SK-N-SH (cell line): ENCODE results near the gene NRDC. TPM values are rescaled to one million over a fixed set of nuclear protein-coding genes. Genes with fewer than 3 reads are reported as not detected.

Source experiments
- CTCF ChIA-PET: fragments of 300-600, 350-600 bp; formaldehyde crosslinking; extraction: SDS; loops from one replicate; lab custom pipeline; 2021; lab: Yijun Ruan, JAX
- POLR2A ChIA-PET: fragments of 350-600 bp; sonication (Branson Sonifier 250); formaldehyde crosslinking; extraction: SDS; loops from one replicate; lab custom pipeline; 2020; ENCODE audit warnings: antibody characterized with exemption, inconsistent platforms; lab: Yijun Ruan, JAX
- DNase-seq: peaks from one replicate; pipeline ENCODE4 v3.0.0; 2012
- H2AFZ ChIP-seq: fragments of 200-600 bp; sonication (generic); 2 replicates; pipeline ENCODE4 v1.8.1; 2016; ENCODE audit warnings: antibody characterized with exemption, mild to moderate bottlenecking, low read depth
- H3F3A ChIP-seq: fragments of 200-600 bp; sonication (generic); replicated peaks from 2 replicates; pipeline ENCODE3; 2016; ENCODE audit warnings: antibody characterized with exemption, mild to moderate bottlenecking; ENCODE audit not compliant: insufficient read depth
- H3K27ac ChIP-seq, 2 experiments: fragments of 200-500 bp in 1 of 2; fragments of 200-600 bp in 1 of 2; sonication (Bioruptor generic) in 1 of 2; sonication (generic), shearing (Covaris generic) in 1 of 2; 2 replicates each; pipeline versions ENCODE4 v1.5.1 to v1.6.1; 2014 to 2016; ENCODE audit warnings: low read depth in 2 of 2, inconsistent platforms in 1 of 2, low read length in 1 of 2, mild to moderate bottlenecking in 1 of 2, mixed read lengths in 1 of 2
- H3K27me3 ChIP-seq: fragments of 200-600 bp; sonication (generic), shearing (Covaris generic); 2 replicates; pipeline ENCODE4 v1.6.1; 2016; ENCODE audit warnings: mixed run types; ENCODE audit not compliant: insufficient read depth
- H3K36me3 ChIP-seq, 2 experiments: fragments of 200-500 bp in 1 of 2; fragments of 200-600 bp in 1 of 2; sonication (Bioruptor generic) in 1 of 2; sonication (generic) in 1 of 2; replicated peaks in 1 of 2; 2 replicates each; pipeline versions ENCODE3 to v1.5.1; 2014 to 2016; ENCODE audit warnings: low read length in 1 of 2, mild to moderate bottlenecking in 1 of 2; ENCODE audit not compliant: insufficient read depth in 2 of 2, control insufficient read depth in 1 of 2
- H3K4me1 ChIP-seq, 2 experiments: fragments of 200-500 bp in 1 of 2; fragments of 200-600 bp in 1 of 2; sonication (Bioruptor generic) in 1 of 2; sonication (generic), shearing (Covaris generic) in 1 of 2; 2 replicates each; pipeline versions ENCODE4 v1.5.1 to v1.6.1; 2014 to 2016; ENCODE audit warnings: low read depth in 1 of 2, low read length in 1 of 2, mixed run types in 1 of 2; ENCODE audit not compliant: insufficient read depth in 2 of 2, control insufficient read depth in 1 of 2
- H3K4me2 ChIP-seq: fragments of 200-600 bp; sonication (generic), shearing (Covaris generic); 2 replicates; pipeline ENCODE4 v1.6.1; 2017; ENCODE audit warnings: mixed run types
- H3K4me3 ChIP-seq, 2 experiments: fragments of 200-500 bp in 1 of 2; fragments of 200-600 bp in 1 of 2; sonication (Bioruptor generic) in 1 of 2; sonication (generic), shearing (Covaris generic) in 1 of 2; 2 replicates each; pipeline versions ENCODE4 v1.5.1 to v1.8.1; 2014 to 2016; ENCODE audit warnings: low read depth in 2 of 2, inconsistent platforms in 1 of 2, low read length in 1 of 2, mild to moderate bottlenecking in 1 of 2, mixed read lengths in 1 of 2, moderate library complexity in 1 of 2
- H3K79me2 ChIP-seq: fragments of 200-600 bp; sonication (generic); 2 replicates; pipeline ENCODE4 v1.8.1; 2017; ENCODE audit warnings: mild to moderate bottlenecking; ENCODE audit not compliant: insufficient read depth
- H3K9ac ChIP-seq: fragments of 200-600 bp; sonication (generic); 2 replicates; pipeline ENCODE4 v1.6.1; 2017; ENCODE audit warnings: mixed run types
- H3K9me2 ChIP-seq: fragments of 200-600 bp; sonication (generic); 2 replicates; pipeline ENCODE4 v1.6.1; 2017; ENCODE audit warnings: mixed run types
- H3K9me3 ChIP-seq: fragments of 200-600 bp; sonication (generic); 2 replicates; pipeline ENCODE4 v1.6.1; 2017; ENCODE audit warnings: mixed run types, mild to moderate bottlenecking, moderate library complexity
- H4K20me1 ChIP-seq: fragments of 200-600 bp; sonication (generic); 2 replicates; pipeline ENCODE4 v1.6.1; 2017; ENCODE audit warnings: mild to moderate bottlenecking, mixed run types; ENCODE audit not compliant: insufficient read depth
- CTCF ChIP-seq: fragments of 200-600 bp; sonication (generic); IDR thresholded peaks from 2 replicates; pipeline ENCODE4 v1.6.1; 2017; ENCODE audit warnings: antibody characterized with exemption, mild to moderate bottlenecking, moderate library complexity
- MXI1 ChIP-seq: IDR thresholded peaks from 2 replicates; pipeline ENCODE4 v1.6.1; 2012; ENCODE audit warnings: mild to moderate bottlenecking, low read depth, low read length, improper control_type of control experiment
- RCOR1 ChIP-seq: fragments of 150-350 bp; IDR thresholded peaks from 2 replicates; pipeline ENCODE4 v1.6.1; 2017; ENCODE audit warnings: antibody characterized with exemption, low read length
- SMC3 ChIP-seq: IDR thresholded peaks from 2 replicates; pipeline ENCODE4 v1.6.1; 2012; ENCODE audit warnings: low read depth, low read length, improper control_type of control experiment
- TAF1 ChIP-seq: IDR thresholded peaks from 2 replicates; pipeline ENCODE4 v1.6.1; 2012; ENCODE audit warnings: low read depth, mild to moderate bottlenecking, low read length, moderate library complexity, borderline replicate concordance
- TEAD4 ChIP-seq: IDR thresholded peaks from 2 replicates; pipeline ENCODE4 v1.4.0; 2012; ENCODE audit warnings: mild to moderate bottlenecking, borderline replicate concordance; ENCODE audit not compliant: insufficient read depth
- USF2 ChIP-seq: fragments of 150-350 bp; IDR thresholded peaks from 2 replicates; pipeline ENCODE4 v1.6.1; 2017; ENCODE audit warnings: antibody characterized with exemption, low read length, low read depth, borderline replicate concordance
- WGBS: methylation state at CpG from one replicate; pipeline ENCODE4 v1.1.6; 2017; ENCODE audit warnings: low lambda C conversion rate; 5-methylcytosine and 5-hydroxymethylcytosine counted together
- polyA plus RNA-seq, 3 experiments: library from polyadenylated mRNA; depleted of rRNA; stranded (reverse); fragments of >200 nt; gene quantifications; 2 replicates each; pipeline ENCODE4 v1.2.3, GENCODE V29; 2012
- TF ChIP-seq, protein P1 (sequence below): IDR thresholded peaks from 2 replicates; pipeline ENCODE4 v1.4.0; 2012; ENCODE audit warnings: low read depth

NRDC gene
- polyA plus RNA-seq, 1 of the 3 experiments (the other 2 are of a cell fraction): 84.8 TPM

- TF ChIP-seq SMC3: no peak
- TF ChIP-seq, all 33 proteins: peak for 0
These were observed 26.6 kb downstream of the NRDC start (continued) for GRCh38 chr1:51851882-51852396.

DNA sequence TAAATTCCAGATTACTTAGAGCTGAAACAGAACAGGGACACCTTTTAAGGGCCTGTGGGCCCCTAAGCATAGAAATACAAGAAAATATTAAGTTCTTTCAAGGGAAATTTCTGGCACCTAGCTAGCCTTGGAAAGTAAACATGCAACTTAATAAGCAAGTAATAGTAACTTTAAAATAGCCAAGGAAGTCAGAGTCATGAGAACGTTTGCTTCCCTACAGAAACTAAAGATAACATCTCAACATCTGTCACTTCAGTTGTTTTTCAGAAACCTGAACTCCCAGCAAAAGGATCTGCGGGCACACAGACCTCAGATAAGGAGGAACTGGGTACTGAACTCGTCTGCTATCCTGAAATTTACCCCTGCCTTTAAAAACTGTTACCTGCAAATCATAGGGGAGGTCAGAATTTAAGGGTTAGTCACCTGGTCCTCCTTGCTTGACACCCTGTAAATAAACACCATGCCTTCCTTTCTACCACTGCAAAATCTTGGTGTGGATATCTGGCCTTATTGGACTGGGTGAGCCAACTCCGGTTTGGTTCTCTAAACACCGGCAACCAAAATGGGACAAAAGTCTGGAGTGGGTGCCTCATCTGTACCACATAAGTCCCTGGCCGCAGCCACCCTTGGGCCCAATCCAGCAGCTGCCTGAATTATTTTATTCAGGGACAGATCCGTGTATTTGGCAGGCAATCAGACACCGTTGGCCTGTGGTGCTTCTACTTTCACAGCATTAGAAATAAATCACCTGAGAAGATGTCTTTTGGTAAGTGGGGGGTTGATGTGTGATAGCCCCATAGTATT lies 27.9 kb downstream of the NRDC start:
- 68% methylated on average over 8 of the region's 8 CpGs for WGBS
- CTCF ChIA-PET: no interaction called here
- Histone ChIP-seq H3K27me3 (no peaks in the 10 kb centered on the region), H3F3A (peaks cover 14% of the 10 kb centered on the region), H3K4me2 (no peak overlapping the region), H2AFZ (no peak overlapping the region), H3K9me2 (no peaks in the 10 kb centered on the region), H3K36me3 (peaks cover 6 to 19% of the 10 kb centered on the region in 2 experiments), H3K27ac (peak overlapping the region in 1 of 2 experiments; percentile 44; a peak in 1 of 4 replicates), H3K4me3 (no peak overlapping the region), H3K9ac (no peak overlapping the region), H3K4me1 (peaks cover 7 to 17% of the 10 kb centered on the region in 2 experiments; a peak in 3 of 4 replicates), H3K79me2 (peaks cover 88% of the 10 kb centered on the region), H3K9me3 (no peaks in the 10 kb centered on the region), H4K20me1 (no peaks in the 10 kb centered on the region; the same call in 1 of the 2 replicates)
- TF ChIP-seq RCOR1 (no peak), TEAD4 (no peak), CTCF (no peak), USF2 (no peak), SMC3 (no peak), TAF1 (no peak), MXI1 (no peak)
- TF ChIP-seq, protein P1, sequence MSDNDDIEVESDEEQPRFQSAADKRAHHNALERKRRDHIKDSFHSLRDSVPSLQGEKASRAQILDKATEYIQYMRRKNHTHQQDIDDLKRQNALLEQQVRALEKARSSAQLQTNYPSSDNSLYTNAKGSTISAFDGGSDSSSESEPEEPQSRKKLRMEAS: no peak
- peak; percentile 12 for DNase-seq
- POLR2A ChIA-PET: no interaction called here
